ENCODE data around the gene PATJ. TPM values are rescaled to one million over a fixed set of nuclear protein-coding genes. Genes with fewer than 3 reads are reported as not detected.

PATJ gene
- total and polyA plus RNA-seq, 2 donors (not counting 1 experiment from before 2014, with no cell fraction given) = 8.0 to 45.3 TPM

- no peaks in the 10 kb centered on the region for H3K4me1 ChIP-seq (ENCODE audit: control insufficient read depth in 2 of 2, insufficient read depth in 2 of 2, low read length in 2 of 2)
- ATAC-seq (ENCODE audit: low read depth) (no peak), DNase-seq (no peak)
- TF ChIP-seq CTCF (IDR thresholded peaks at IDR 0.05) = no peak
- TF ChIP-seq EZH2 (IDR thresholded peaks at IDR 0.05; ENCODE audit: borderline replicate concordance, insufficient read depth, low read depth, low read length, poor library complexity, severe bottlenecking) = no peak
- Mint-ChIP-seq H3K4me1 (no peaks in the 10 kb centered on the region), H3K9me3 (ENCODE audit: insufficient read depth) (no peaks in the 10 kb centered on the region), H3K27me3 (no peaks in the 10 kb centered on the region), H3K4me3 (no peak overlapping the region), H3K27ac (no peak overlapping the region)
- POLR2A ChIA-PET = no interaction called here
- no peaks in the 10 kb centered on the region for H4K20me1 ChIP-seq (ENCODE audit: control insufficient read depth, insufficient read depth, low read length, poor library complexity, severe bottlenecking)
- H3K27me3 ChIP-seq (replicated peaks in 1 of 4; ENCODE audit: control extremely low read depth in 1 of 4, control insufficient read depth in 3 of 4, insufficient read depth in 4 of 4, low read length in 3 of 4) = no peaks in the 10 kb centered on the region
- no peak overlapping the region for H3K4me2 ChIP-seq (replicated peaks; ENCODE audit: low read depth, low read length, poor library complexity, severe bottlenecking)
- intact Hi-C loops (cut with micrococcal nuclease) = no loop called here
- no peak overlapping the region for H3K9ac ChIP-seq (ENCODE audit: low read length)
- no peak overlapping the region for H2AFZ ChIP-seq (ENCODE audit: insufficient read depth, low read depth, low read length, poor library complexity, severe bottlenecking)
- CTCF ChIA-PET = interaction anchor here (0.6 kb wide), 1 partner anchor 381 kb away, joined by 3 read pairs; no protein-coding TSS in a partner anchor
- no peak overlapping the region for H3K4me3 ChIP-seq (ENCODE audit: control extremely low read depth in 1 of 5, extremely low read depth in 1 of 5, insufficient read depth in 1 of 5, low read depth in 2 of 5, low read length in 4 of 5)
- no CpG with 5 or more reads among the region's 6 CpGs for WGBS (ENCODE audit: insufficient coverage)
- no peaks in the 10 kb centered on the region for H3K36me3 ChIP-seq (replicated peaks in 1 of 2; ENCODE audit: control extremely low read depth in 1 of 2, control insufficient read depth in 1 of 2, extremely low read depth in 1 of 2, insufficient read depth in 2 of 2, low read length in 1 of 2)
- H3K27ac ChIP-seq (ENCODE audit: low read length in 2 of 2) = no peak overlapping the region
- H3K9me3 ChIP-seq (ENCODE audit: control extremely low read depth in 1 of 3, control insufficient read depth in 2 of 3, insufficient read depth in 1 of 3, low read length in 2 of 3) = no peaks in the 10 kb centered on the region
- no peaks in the 10 kb centered on the region for H3K79me2 ChIP-seq (ENCODE audit: control insufficient read depth, insufficient read depth, low read length)
Measured at GRCh38 chr1:62117018-62117750, 374.9 kb downstream of the PATJ start.

- H3K9me3 ChIP-seq (ENCODE audit: control extremely low read depth in 1 of 3, control insufficient read depth in 2 of 3, insufficient read depth in 1 of 3, low read length in 2 of 3) = no peaks in the 10 kb centered on the region
- POLR2A ChIA-PET = no interaction called here
- H3K79me2 ChIP-seq (ENCODE audit: control insufficient read depth, insufficient read depth, low read length) = no peaks in the 10 kb centered on the region
- Mint-ChIP-seq H3K4me1 (no peaks in the 10 kb centered on the region), H3K4me3 (no peak overlapping the region), H3K9me3 (ENCODE audit: insufficient read depth) (no peaks in the 10 kb centered on the region), H3K27me3 (no peaks in the 10 kb centered on the region), H3K27ac (no peak overlapping the region)
- H3K36me3 ChIP-seq (replicated peaks in 1 of 2; ENCODE audit: control extremely low read depth in 1 of 2, control insufficient read depth in 1 of 2, extremely low read depth in 1 of 2, insufficient read depth in 2 of 2, low read length in 1 of 2) = no peaks in the 10 kb centered on the region
- ATAC-seq (ENCODE audit: low read depth) (no peak), DNase-seq (no peak)
- intact Hi-C loops (cut with micrococcal nuclease) = no loop called here
- no peak overlapping the region for H3K4me2 ChIP-seq (replicated peaks; ENCODE audit: low read depth, low read length, poor library complexity, severe bottlenecking)
- CTCF ChIA-PET = interaction anchor here (1.4 kb wide), 1 partner anchor 8 kb away, joined by 7 read pairs; no protein-coding TSS in a partner anchor
- no peak overlapping the region for H3K9ac ChIP-seq (ENCODE audit: low read length)
- no peak overlapping the region for H3K4me3 ChIP-seq (ENCODE audit: control extremely low read depth in 1 of 5, extremely low read depth in 1 of 5, insufficient read depth in 1 of 5, low read depth in 2 of 5, low read length in 4 of 5)
- H4K20me1 ChIP-seq (ENCODE audit: control insufficient read depth, insufficient read depth, low read length, poor library complexity, severe bottlenecking) = no peaks in the 10 kb centered on the region
- H3K27ac ChIP-seq (ENCODE audit: low read length in 2 of 2) = no peak overlapping the region
- H3K4me1 ChIP-seq (ENCODE audit: control insufficient read depth in 2 of 2, insufficient read depth in 2 of 2, low read length in 2 of 2) = no peaks in the 10 kb centered on the region
- H2AFZ ChIP-seq (ENCODE audit: insufficient read depth, low read depth, low read length, poor library complexity, severe bottlenecking) = no peak overlapping the region
- no peak for TF ChIP-seq EZH2 (IDR thresholded peaks at IDR 0.05; ENCODE audit: borderline replicate concordance, insufficient read depth, low read depth, low read length, poor library complexity, severe bottlenecking)
- TF ChIP-seq CTCF (IDR thresholded peaks at IDR 0.05) = no peak
- no CpG with 5 or more reads among the region's 5 CpGs for WGBS (ENCODE audit: insufficient coverage)
- no peaks in the 10 kb centered on the region for H3K27me3 ChIP-seq (replicated peaks in 1 of 4; ENCODE audit: control extremely low read depth in 1 of 4, control insufficient read depth in 3 of 4, insufficient read depth in 4 of 4, low read length in 3 of 4)
Measured at GRCh38 chr1:62126579-62127290, 384.5 kb downstream of the PATJ start.
